ENCODE data around the gene MEX3C. TPM values are rescaled to one million over a fixed set of nuclear protein-coding genes. Genes with fewer than 3 reads are reported as not detected.

The MEX3C gene
- 29.4 and 34.1 TPM in 2 replicates for total RNA-seq

DNA sequence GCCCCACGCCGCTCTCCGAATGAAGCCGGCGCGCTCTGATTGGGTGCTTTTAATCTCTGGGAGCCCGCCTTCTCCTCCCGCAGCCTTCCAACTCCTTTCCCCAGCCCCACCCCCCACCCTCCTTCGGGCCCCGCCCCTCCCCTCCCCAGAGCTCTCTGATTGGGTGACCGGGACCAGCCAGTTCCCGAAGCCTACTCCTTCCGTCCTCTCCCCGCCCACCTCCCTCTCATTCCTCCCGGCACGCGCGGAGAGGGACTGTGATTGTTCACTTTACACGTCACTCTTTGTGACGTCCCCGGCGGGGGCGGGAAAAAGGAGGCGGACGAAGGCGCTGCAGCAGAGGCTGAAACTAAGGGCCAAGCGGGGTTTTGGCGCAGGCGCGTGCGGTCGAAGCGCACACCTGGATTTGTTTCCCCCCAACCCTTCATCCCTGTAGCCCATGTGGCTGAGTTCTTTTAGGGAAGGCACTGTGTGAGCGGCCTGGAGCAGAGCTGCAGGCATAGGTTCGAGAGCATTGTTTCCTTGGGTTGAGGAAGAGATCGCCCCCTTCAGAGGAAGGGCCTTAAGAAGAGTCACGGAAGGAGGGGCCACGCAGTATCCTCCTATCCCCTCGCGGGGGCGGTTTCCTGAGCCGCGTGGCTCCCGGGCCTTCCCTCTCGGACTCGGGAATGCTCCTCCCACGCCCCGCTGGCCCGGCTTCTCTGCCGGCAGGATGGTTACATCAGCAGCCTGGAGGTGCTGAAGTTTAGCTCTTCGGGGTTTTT, at the start of gene MEX3C:
Gene MEX3C (minus strand): TSS at position 21 of the 764 bp plus-strand sequence. CDS start 361 bp downstream, outside the sequence.

Other genes with a start within 250 kb of the MEX3C start
- gene ELAC1, start 229.6 kb downstream of the MEX3C start, total RNA-seq, result 4.9 and 6.6 TPM in 2 replicates
- 39.2 and 39.6 TPM in 2 replicates for gene SMAD4, start 167.5 kb downstream of the MEX3C start, total RNA-seq